UCSD-AML1 (cell line): ENCODE measurements around the gene CD209.

Experiments used
- DNase-seq: peaks from one replicate; lab custom pipeline; 2025; ENCODE audit not compliant: unreplicated experiment; lab: John Stamatoyannopoulos, UW

Gene CD209

GRCh38 chr19:7739801-7740681, 7.3 kb downstream of the CD209 start:
- no peak for DNase-seq

DNA sequence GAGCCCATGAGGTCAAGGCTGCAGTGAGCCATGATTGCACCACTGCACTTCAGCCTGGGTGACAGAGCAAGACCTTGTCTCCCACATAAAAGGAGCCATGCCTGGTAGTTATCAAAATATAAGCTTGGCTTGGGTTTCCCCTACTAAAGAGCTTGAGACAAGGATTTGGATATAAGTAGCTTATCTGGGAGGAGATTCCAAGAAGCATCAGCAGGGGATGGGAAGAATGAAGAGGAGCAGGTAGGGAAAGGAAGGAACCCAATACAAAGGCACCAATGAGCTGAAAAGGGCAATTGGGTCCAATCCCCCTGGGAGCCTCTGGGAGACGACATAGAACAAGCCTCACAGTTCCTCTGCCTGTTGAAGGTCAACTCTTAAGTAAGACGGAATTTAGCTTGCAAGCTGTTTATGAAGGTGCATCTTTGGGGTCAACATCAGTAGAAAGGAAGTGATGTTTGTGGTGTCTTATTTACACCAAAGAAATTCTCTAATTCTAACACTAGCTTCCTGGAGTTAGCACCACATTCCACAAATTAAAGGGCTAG, 8.1 kb downstream of the CD209 start:
- no peak for DNase-seq

DNA sequence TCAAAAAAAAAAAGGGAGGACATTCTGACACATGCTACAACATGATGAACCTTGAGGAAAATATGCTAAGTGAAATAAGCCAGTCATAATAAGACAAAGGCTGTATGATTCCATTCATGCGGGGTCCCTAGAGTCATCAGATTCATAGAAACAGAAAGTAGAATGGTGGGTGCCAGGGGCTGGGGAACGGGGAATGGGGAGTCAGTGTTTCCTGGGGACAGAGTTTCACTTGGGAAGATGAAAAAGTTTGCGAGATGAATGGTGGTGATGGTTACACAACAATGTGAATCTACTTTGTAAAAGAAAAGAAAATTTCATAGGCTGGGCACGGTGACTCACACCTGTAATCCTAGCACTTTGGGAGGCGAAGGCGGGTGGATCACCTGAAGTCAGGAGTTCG, 9.3 kb downstream of the CD209 start:
- no peak for DNase-seq

DNA sequence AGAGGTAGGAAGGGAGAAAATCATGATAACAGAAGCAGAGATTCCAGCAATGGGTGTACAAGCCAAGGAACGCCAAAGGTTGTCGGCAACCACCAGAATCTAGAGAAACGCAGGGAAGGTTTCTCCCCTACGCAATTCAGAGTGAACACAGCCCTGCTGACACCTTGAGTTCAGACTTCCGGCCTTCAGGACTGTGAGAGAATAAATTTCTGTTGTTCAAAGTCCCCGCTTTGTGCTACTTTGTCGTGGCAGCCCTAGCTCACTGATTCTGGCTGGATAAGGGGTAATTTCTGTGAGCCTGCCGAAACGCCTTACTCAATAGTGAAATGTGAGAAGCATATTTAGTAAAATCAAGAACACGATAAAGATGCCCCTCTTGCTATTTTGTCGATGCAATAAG, 10.1 kb downstream of the CD209 start:
- DNase-seq = no peak

DNA sequence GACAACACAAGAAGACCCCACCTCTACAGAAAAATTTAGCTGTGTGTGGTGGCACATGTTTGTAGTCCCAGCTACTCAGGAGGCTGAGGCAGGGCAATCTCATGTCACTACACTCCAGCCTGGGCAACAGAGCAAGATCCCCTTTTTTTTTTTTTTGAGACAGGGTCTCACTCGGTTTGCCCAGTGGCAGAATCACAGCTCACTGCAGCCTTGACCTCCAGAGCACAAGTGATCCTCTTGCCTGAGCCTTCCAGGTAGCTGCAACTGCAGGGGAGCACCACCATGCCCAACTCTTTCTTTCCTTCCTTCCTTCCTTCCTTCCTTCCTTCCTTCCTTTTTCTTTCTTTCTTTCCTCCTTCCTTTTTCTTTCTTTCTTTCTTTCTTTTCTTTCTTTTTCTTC, 11.2 kb downstream of the CD209 start:
- DNase-seq = no peak

- no peak for DNase-seq
Measured at GRCh38 chr19:7734220-7735203, 12.8 kb downstream of the CD209 start.

GRCh38 chr19:7733376-7733775, 14.0 kb downstream of the CD209 start:
- DNase-seq = no peak

GRCh38 chr19:7732045-7732444, 15.3 kb downstream of the CD209 start, which contains the start of gene CLEC4G:
TSS of gene CLEC4G (minus strand) at chr19:7732110. CDS start at chr19:7732102, 8 bp downstream.
- DNase-seq = no peak

DNA sequence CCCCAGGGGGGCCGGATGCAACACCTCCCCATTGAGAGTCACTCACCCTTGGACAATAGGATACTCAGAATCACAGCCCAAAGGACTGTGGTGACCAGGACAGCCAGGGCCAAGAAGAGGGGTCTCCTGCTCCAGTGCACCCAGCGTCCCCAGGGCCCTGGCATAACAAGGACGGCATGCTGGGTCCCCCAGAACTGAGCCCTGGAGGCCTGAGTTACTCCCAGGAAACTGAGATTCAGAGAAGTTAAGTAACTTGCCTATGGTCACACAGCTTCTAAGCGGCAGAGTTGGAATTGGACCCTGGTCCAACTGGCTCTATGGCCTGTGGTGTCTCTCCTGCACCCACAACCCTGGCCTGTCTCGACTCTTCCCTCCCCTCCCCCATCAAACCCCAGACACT, 15.7 kb downstream of the CD209 start:
- DNase-seq = no peak

- no peak for DNase-seq
Measured at GRCh38 chr19:7731218-7731595, 16.1 kb downstream of the CD209 start.

- no peak for DNase-seq
Measured at GRCh38 chr19:7730286-7731217, 16.8 kb downstream of the CD209 start.

- no peak for DNase-seq
Measured at GRCh38 chr19:7729831-7730285, 17.5 kb downstream of the CD209 start.

DNA sequence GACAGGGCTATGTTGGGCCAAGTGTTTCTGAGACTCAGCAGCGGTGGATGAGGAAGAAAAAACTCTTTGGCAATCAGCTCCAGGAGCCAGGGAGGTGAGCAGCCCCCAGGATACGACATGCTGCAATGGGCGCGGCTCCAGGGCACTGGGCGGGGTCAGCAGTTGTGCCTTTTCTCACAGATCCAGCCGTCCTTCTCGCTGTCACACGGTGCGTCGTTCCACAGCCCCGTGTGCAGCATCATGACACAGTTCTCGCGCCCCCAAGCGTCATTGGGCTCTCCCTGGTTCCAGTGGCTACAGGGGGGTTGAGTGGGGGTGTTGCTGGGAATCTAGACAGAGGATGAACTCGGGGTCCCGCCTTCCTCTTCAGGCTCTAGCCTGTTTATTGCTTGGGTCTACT, 18.1 kb downstream of the CD209 start:
- DNase-seq = no peak

GRCh38 chr19:7725791-7726190, 21.5 kb downstream of the CD209 start:
- no peak for DNase-seq

DNA sequence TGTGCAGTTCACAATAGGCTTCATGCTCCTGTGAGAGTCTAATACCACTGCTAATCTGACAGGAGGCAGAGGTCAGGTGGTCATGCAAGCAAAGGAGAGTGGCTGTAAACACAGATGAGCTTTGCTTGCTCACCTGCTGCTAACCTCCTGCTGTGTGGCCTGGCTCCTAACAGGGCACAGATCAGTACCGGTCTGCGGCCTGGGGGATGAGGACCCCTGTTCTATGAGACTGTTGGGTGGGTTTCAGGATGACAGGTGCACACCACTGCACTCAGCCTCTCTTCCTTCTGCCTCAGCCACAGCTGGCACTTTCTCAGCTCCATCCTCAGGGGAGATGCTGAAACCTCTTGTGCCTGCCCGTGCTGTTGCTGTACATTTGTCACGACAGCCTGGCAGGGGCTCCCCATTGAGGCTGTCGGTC, 25.1 kb downstream of the CD209 start:
- no peak for DNase-seq

DNA sequence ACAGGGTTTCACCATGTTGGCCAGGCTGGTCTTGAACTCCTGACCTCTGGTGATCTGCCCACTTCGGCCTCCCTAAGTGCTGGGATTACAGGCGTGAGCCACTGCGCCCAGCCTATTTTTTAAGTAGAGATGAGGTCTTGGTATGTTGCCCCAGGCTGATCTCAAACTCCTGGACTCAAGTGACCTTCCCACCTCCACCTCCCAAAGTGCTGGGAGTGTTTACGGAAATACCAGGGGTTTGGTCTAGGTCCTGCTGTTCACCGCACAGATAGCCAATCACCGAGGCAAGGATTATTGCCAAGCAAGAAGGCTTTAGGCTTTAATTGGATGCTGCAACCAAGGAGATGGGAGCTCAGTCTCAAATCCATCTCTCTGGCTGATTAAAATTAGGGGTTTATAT, 27.0 kb downstream of the CD209 start:
- DNase-seq = no peak

GRCh38 chr19:7718668-7719067, 28.7 kb downstream of the CD209 start:
- DNase-seq = no peak

DNA sequence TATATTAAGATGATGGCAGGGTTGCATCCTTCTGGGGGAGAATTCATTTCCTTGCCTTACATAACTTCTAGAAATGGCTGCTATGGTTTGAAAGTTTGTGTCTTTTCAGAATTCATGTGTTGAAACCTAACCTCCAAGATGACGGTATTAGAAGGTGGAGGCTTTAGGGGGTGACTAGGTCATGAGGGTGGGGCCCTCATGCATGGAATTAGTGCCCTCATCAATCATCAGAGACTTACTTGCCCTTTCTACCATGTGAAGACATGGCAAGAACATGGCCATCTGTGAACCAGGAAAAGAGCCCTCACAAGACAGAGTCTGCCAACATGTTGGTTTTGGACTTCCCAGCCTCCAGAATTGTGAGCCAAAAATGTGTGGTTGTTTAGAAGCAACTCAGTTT, 30.6 kb downstream of the CD209 start:
- DNase-seq = no peak

GRCh38 chr19:7715671-7716070, 31.7 kb downstream of the CD209 start:
- no peak for DNase-seq

- no peak for DNase-seq
Measured at GRCh38 chr19:7710616-7711015, 36.7 kb downstream of the CD209 start.
